Measurements from ENCODE around the gene CCDC171. TPM values are rescaled to one million over a fixed set of nuclear protein-coding genes. Genes with fewer than 3 reads are reported as not detected.

Gene CCDC171
- total RNA-seq, 1 donor from 2014 or later: 1.8 TPM

DNA sequence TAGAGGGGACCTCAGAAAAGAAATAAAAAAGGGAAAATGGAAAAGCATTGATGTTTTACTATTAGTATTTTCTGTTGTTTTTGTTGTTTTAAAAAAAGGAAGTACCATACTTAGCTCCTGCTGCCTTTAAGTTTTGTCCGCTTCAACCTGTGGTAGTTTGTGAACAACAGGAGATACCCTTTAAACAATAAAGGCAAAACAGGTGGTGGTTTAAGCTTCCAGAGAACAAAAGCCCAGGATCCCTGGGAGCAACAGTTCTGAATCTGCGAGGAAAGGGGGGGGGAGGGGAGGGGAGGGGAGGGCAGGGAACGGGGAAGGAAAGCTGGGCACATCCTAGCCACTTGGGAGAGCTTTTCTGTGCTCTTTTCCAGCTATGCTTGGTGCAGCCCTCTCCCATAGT, 40.0 kb upstream of the CCDC171 start:
- Histone ChIP-seq H3K9me3 (replicated peaks) (no peaks in the 10 kb centered on the region), H3K27me3 (ENCODE audit: low read depth) (no peaks in the 10 kb centered on the region), H3K36me3 (no peaks in the 10 kb centered on the region), H3K27ac (replicated peaks) (no peak overlapping the region), H3K4me1 (peaks cover 33% of the 10 kb centered on the region), H3K4me3 (no peak overlapping the region)
- no peak for DNase-seq
- intact Hi-C loops (cut with micrococcal nuclease): no loop called here
- TF ChIP-seq, protein P1, sequence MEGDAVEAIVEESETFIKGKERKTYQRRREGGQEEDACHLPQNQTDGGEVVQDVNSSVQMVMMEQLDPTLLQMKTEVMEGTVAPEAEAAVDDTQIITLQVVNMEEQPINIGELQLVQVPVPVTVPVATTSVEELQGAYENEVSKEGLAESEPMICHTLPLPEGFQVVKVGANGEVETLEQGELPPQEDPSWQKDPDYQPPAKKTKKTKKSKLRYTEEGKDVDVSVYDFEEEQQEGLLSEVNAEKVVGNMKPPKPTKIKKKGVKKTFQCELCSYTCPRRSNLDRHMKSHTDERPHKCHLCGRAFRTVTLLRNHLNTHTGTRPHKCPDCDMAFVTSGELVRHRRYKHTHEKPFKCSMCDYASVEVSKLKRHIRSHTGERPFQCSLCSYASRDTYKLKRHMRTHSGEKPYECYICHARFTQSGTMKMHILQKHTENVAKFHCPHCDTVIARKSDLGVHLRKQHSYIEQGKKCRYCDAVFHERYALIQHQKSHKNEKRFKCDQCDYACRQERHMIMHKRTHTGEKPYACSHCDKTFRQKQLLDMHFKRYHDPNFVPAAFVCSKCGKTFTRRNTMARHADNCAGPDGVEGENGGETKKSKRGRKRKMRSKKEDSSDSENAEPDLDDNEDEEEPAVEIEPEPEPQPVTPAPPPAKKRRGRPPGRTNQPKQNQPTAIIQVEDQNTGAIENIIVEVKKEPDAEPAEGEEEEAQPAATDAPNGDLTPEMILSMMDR (IDR thresholded peaks at IDR 0.05; ENCODE audit: borderline replicate concordance): no peak

DNA sequence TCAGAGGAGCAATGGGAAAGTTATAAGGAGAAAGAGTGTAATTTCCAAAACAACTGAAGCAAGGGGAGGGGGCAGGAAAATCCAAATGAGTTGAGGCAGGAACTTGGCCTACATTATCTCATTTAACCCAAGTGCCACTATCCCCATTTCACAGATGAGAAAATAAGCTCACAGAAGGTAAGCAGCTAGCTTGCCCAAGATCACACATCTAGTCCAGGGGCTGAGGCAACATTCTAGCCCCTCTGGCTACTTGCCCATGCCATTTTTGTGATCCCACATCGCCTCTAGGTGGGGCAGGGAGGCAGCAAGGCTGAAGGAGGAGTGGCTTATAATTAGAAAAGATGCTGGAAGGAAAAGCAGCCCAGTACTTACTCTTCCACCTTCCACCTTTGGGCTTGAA, 39.5 kb upstream of the CCDC171 start:
- intact Hi-C loops (cut with micrococcal nuclease): no loop called here
- no peak overlapping the region for H3K4me3 ChIP-seq
- peaks cover 32% of the 10 kb centered on the region for H3K4me1 ChIP-seq

DNA sequence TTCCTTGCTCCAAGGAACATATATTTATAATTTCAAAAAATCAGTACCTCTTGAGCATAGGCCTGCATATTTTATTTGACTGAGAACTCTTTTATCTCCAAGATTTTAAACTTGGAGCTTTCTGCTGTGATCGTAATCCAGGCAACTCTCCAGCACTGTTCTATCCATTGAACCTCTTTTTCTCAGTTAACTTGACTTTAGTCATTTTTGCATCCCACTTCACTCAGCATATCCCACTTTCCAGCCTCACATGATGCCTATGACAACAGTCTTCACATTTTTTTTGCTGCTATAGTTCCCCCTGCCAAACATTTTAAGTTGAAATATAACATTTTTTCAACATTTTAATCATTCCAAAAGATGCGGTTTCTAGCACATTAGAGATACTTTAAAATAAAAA, 33.0 kb upstream of the CCDC171 start:
- TF ChIP-seq, protein P1 (IDR thresholded peaks at IDR 0.05; ENCODE audit: borderline replicate concordance): no peak
- no peaks in the 10 kb centered on the region for H3K4me1 ChIP-seq
- no peak overlapping the region for H3K4me3 ChIP-seq
- intact Hi-C loops (cut with micrococcal nuclease): no loop called here
- H3K27ac ChIP-seq (replicated peaks): no peak overlapping the region
- no peak for DNase-seq
- H3K27me3 ChIP-seq (ENCODE audit: low read depth): no peaks in the 10 kb centered on the region
- H3K36me3 ChIP-seq: no peaks in the 10 kb centered on the region
- no peaks in the 10 kb centered on the region for H3K9me3 ChIP-seq (replicated peaks)

More for the DNA sequence above, 39.5 kb upstream of the CCDC171 start:
- Histone ChIP-seq H3K36me3 (no peaks in the 10 kb centered on the region), H3K27ac (replicated peaks) (no peak overlapping the region), H3K9me3 (replicated peaks) (no peaks in the 10 kb centered on the region), H3K27me3 (ENCODE audit: low read depth) (no peaks in the 10 kb centered on the region)
- TF ChIP-seq, protein P1 (IDR thresholded peaks at IDR 0.05; ENCODE audit: borderline replicate concordance): no peak
- DNase-seq: no peak

DNA sequence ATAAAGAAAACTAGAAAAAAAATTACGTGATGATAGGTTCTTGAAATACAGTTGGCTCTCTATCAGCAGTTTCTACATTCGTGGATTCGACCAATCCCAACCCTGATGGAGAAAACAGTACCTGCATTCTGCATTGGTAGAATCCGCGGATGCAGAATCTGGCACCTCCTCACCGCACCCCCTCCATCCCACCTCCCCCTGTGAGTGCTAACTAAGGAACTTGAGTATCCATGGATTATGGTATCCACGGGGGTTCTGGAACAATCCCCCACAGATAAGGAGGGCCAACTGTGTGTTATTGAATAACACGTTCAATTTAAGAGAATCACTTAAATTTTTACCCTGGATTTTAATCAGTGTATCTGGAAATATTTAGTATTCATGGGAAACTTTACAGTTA, 31.6 kb upstream of the CCDC171 start:
- Histone ChIP-seq H3K27ac (replicated peaks) (no peak overlapping the region), H3K27me3 (ENCODE audit: low read depth) (peaks cover 3% of the 10 kb centered on the region), H3K4me1 (no peaks in the 10 kb centered on the region), H3K36me3 (no peaks in the 10 kb centered on the region), H3K4me3 (no peak overlapping the region), H3K9me3 (replicated peaks) (no peaks in the 10 kb centered on the region)
- intact Hi-C loops (cut with micrococcal nuclease): no loop called here
- DNase-seq: no peak
- TF ChIP-seq, protein P1 (IDR thresholded peaks at IDR 0.05; ENCODE audit: borderline replicate concordance): no peak

DNA sequence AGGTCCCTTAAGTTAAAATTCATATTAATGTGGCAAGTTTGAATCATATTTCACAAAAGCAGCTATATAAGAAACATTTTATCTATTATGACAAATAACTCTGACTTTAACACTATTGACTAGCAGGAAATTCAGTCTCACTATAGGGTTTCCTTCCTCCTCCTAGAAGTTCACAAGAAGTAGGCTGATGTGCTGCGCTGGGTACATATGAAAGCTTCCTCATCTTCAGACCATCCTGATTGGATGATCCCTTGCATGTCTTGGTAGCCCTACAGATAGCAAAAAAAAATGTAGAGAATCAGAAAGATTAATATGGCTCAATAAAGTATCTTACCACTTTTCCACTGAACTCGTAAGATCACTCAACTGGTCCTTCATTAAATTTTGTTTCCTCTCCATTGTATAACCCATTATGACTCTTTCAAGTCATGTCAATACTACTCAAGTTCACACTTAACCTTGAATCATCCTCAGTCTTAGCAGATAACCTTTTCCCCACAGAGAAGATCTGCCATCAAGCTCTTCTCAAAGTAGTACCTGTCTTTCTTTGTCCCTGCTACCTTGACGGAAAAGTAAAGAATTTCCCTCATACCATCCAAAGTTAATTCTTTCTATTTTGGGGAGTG, 30.6 kb upstream of the CCDC171 start:
- H3K27ac ChIP-seq (replicated peaks): no peak overlapping the region
- H3K4me1 ChIP-seq: no peaks in the 10 kb centered on the region
- H3K4me3 ChIP-seq: no peak overlapping the region
- TF ChIP-seq, protein P1 (IDR thresholded peaks at IDR 0.05; ENCODE audit: borderline replicate concordance): no peak
- peaks cover 3% of the 10 kb centered on the region for H3K27me3 ChIP-seq (ENCODE audit: low read depth)
- intact Hi-C loops (cut with micrococcal nuclease): no loop called here
- DNase-seq: no peak
- no peaks in the 10 kb centered on the region for H3K36me3 ChIP-seq
- H3K9me3 ChIP-seq (replicated peaks): no peaks in the 10 kb centered on the region
